PC-3 (cell line): ENCODE data around the gene EDNRB. TPM values are rescaled to one million over a fixed set of nuclear protein-coding genes. Genes with fewer than 3 reads are reported as not detected.

Experiments used
- ATAC-seq: fragments of 200-7000 bp; cut with Tn5 transposase; 2 replicates; pipeline ENCODE4 v1.9.1; 2020; ENCODE audit warnings: mild to moderate bottlenecking, moderate library complexity
- BruUV-seq: library from RNA; stranded (reverse); fragments of 400-500 nt; replicated peaks from 2 replicates; lab custom pipeline; 2021; lab: Mats Ljungman, UMichigan
- CTCF ChIA-PET: fragments of 300-600 bp; sonication (Branson Sonifier 250); formaldehyde crosslinking; loops from one replicate; lab custom pipeline; 2022; ENCODE audit warnings: antibody characterized with exemption; lab: Charles Lee
- POLR2A ChIA-PET: fragments of 300-600 bp; sonication (Branson Sonifier 250); formaldehyde crosslinking; loops from one replicate; lab custom pipeline; 2022; ENCODE audit warnings: antibody characterized with exemption; ENCODE audit not compliant: unreplicated experiment; lab: Charles Lee
- DNase-seq: peaks from one replicate; pipeline ENCODE4 v3.0.0-alpha.2; 2015
- H2AFZ ChIP-seq: fragments of 300-600 bp; sonication (generic); 2 replicates; pipeline ENCODE4 v1.6.0; 2016; ENCODE audit warnings: antibody characterized with exemption, low read length
- H3F3A ChIP-seq: fragments of 300-600 bp; sonication (generic); one replicate; pipeline ENCODE4 v1.6.0; 2017; ENCODE audit warnings: antibody characterized with exemption, low read length, control low read depth, mild to moderate bottlenecking; ENCODE audit not compliant: unreplicated experiment
- H3K27ac ChIP-seq: fragments of 300-600 bp; sonication (generic); 2 replicates; pipeline ENCODE4 v1.5.1; 2016; ENCODE audit warnings: mild to moderate bottlenecking, low read length
- H3K27me3 ChIP-seq: fragments of 300-600 bp; sonication (generic); 2 replicates; pipeline ENCODE4 v1.6.1; 2016; ENCODE audit warnings: low read length, mixed read lengths
- H3K36me3 ChIP-seq: fragments of 300-600 bp; sonication (generic); 2 replicates; pipeline ENCODE4 v1.6.1; 2016; ENCODE audit warnings: low read depth, mixed run types, low read length, mixed read lengths
- H3K4me1 ChIP-seq: fragments of 300-600 bp; sonication (generic); 2 replicates; pipeline ENCODE4 v1.5.1; 2016; ENCODE audit warnings: low read length; ENCODE audit not compliant: insufficient read depth
- H3K4me2 ChIP-seq: fragments of 300-600 bp; sonication (generic); 2 replicates; pipeline ENCODE4 v1.6.0; 2016; ENCODE audit warnings: low read length
- H3K4me3 ChIP-seq: fragments of 300-600 bp; sonication (generic); 2 replicates; pipeline ENCODE4 v1.5.1; 2016; ENCODE audit warnings: mild to moderate bottlenecking, low read length, mixed read lengths
- H3K79me2 ChIP-seq: fragments of 300-600 bp; sonication (generic); 2 replicates; pipeline ENCODE4 v1.6.1; 2017; ENCODE audit warnings: low read length, mixed read lengths
- H3K9ac ChIP-seq: fragments of 300-600 bp; sonication (generic); 2 replicates; pipeline ENCODE4 v1.6.0; 2016; ENCODE audit warnings: mild to moderate bottlenecking, low read length
- H3K9me2 ChIP-seq: fragments of 300-600 bp; sonication (generic); replicated peaks from 2 replicates; pipeline ENCODE4 v1.6.1; 2016; ENCODE audit warnings: mixed run types, low read length, mixed read lengths
- H3K9me3 ChIP-seq: fragments of 300-600 bp; sonication (generic); 2 replicates; pipeline ENCODE4 v1.6.1; 2016; ENCODE audit warnings: low read length, mixed read lengths
- H4K20me1 ChIP-seq: fragments of 300-600 bp; sonication (generic); 2 replicates; pipeline ENCODE4 v1.6.1; 2016; ENCODE audit warnings: low read length, mixed read lengths
- CTCF ChIP-seq: fragments of 300-600 bp; sonication (generic); conservative IDR thresholded peaks from 2 replicates; pipeline ENCODE4 v1.5.1; 2017; ENCODE audit warnings: antibody characterized with exemption, low read depth, mild to moderate bottlenecking, low read length
- EZH2 ChIP-seq: fragments of 300-600 bp; sonication (generic); IDR thresholded peaks from one replicate; pipeline ENCODE4 v1.6.1; 2017; ENCODE audit warnings: antibody characterized with exemption, mild to moderate bottlenecking, low read length; ENCODE audit not compliant: unreplicated experiment
- EZH2phosphoT487 ChIP-seq: fragments of 300-600 bp; sonication (generic); IDR thresholded peaks from 2 replicates; pipeline ENCODE4 v1.6.1; 2018; ENCODE audit warnings: mild to moderate bottlenecking, antibody characterized with exemption, low read length, borderline replicate concordance
- intact Hi-C: fragments of 100-400 bp; cut with micrococcal nuclease; formaldehyde crosslinking; loops from 2 replicates; pipeline ENCODE4 v1.9.0; 2023
- total RNA-seq: library from RNA; depleted of rRNA; stranded (reverse); fragments of >200 nt; gene quantifications from 2 replicates; pipeline ENCODE4 v1.2.3, GENCODE V29; 2014

Gene EDNRB
- total RNA-seq, 1 experiment from 2014 or later: not detected

- no peak overlapping the region for H3K4me2 ChIP-seq
- no peak for TF ChIP-seq EZH2phosphoT487
- no peak for TF ChIP-seq CTCF
- no peak for TF ChIP-seq EZH2
- no peak for DNase-seq
- no peak overlapping the region for H3K9ac ChIP-seq
- no peaks in the 10 kb centered on the region for H3F3A ChIP-seq
- no peaks in the 10 kb centered on the region for H3K79me2 ChIP-seq
- no peak overlapping the region for H2AFZ ChIP-seq
- no peak overlapping the region for H3K4me3 ChIP-seq
- no peaks in the 10 kb centered on the region for H3K9me3 ChIP-seq
- ChIA-PET POLR2A (no interaction called here), CTCF (no interaction called here)
- intact Hi-C loops: loop anchor here (1.0 to 10.0 kb wide), 2 partner anchors 28 to 150 kb away; no protein-coding TSS in a partner anchor
- H3K27me3 ChIP-seq: no peaks in the 10 kb centered on the region
- no peaks in the 10 kb centered on the region for H3K9me2 ChIP-seq
- peaks cover 14% of the 10 kb centered on the region; the same call in 1 of the 2 replicates for H3K4me1 ChIP-seq
- no peak for ATAC-seq
- no peaks in the 10 kb centered on the region for H4K20me1 ChIP-seq
- peak overlapping the region; percentile 13; the same call in 1 of the 2 replicates for H3K27ac ChIP-seq
- BruUV-seq: no TSS peak
- H3K36me3 ChIP-seq: no peaks in the 10 kb centered on the region
These were observed 23.9 kb downstream of the EDNRB start for GRCh38 chr13:77894743-77895142.

- Histone ChIP-seq H3K4me1 (peaks cover 13% of the 10 kb centered on the region; the same call in 1 of the 2 replicates), H3K36me3 (no peaks in the 10 kb centered on the region), H4K20me1 (no peaks in the 10 kb centered on the region), H3K9ac (no peak overlapping the region), H3F3A (no peaks in the 10 kb centered on the region), H3K9me2 (no peaks in the 10 kb centered on the region), H3K27ac (no peak overlapping the region), H3K9me3 (no peaks in the 10 kb centered on the region), H3K4me2 (no peak overlapping the region), H3K27me3 (no peaks in the 10 kb centered on the region), H2AFZ (no peak overlapping the region), H3K79me2 (no peaks in the 10 kb centered on the region), H3K4me3 (no peak overlapping the region)
- TF ChIP-seq CTCF (no peak), EZH2 (no peak), EZH2phosphoT487 (no peak)
- POLR2A ChIA-PET: no interaction called here
- BruUV-seq: no TSS peak
- intact Hi-C loops: loop anchor here (10.0 kb wide), 1 partner anchor 152 kb away; no protein-coding TSS in a partner anchor
- ATAC-seq (no peak), DNase-seq (no peak)
- CTCF ChIA-PET: no interaction called here
These were observed 25.6 kb downstream of the EDNRB start for GRCh38 chr13:77893066-77893465.

GRCh38 chr13:77892491-77892890 is 26.1 kb downstream of the EDNRB start:
- H3K4me3 ChIP-seq: no peak overlapping the region
- no peak overlapping the region for H3K9ac ChIP-seq
- TF ChIP-seq EZH2 (no peak), CTCF (no peak), EZH2phosphoT487 (no peak)
- H3K4me2 ChIP-seq: no peak overlapping the region
- no peaks in the 10 kb centered on the region for H3K9me2 ChIP-seq
- no peak for ATAC-seq
- H3K27ac ChIP-seq: no peak overlapping the region
- H3K79me2 ChIP-seq: no peaks in the 10 kb centered on the region
- ChIA-PET CTCF (no interaction called here), POLR2A (no interaction called here)
- H3K36me3 ChIP-seq: no peaks in the 10 kb centered on the region
- no peak for DNase-seq
- intact Hi-C loops: loop anchor here (10.0 kb wide), 1 partner anchor 152 kb away; no protein-coding TSS in a partner anchor
- H3K9me3 ChIP-seq: no peaks in the 10 kb centered on the region
- H2AFZ ChIP-seq: no peak overlapping the region
- H4K20me1 ChIP-seq: no peaks in the 10 kb centered on the region
- H3K4me1 ChIP-seq: peaks cover 9% of the 10 kb centered on the region; the same call in 1 of the 2 replicates
- BruUV-seq: no TSS peak
- no peaks in the 10 kb centered on the region for H3F3A ChIP-seq
- no peaks in the 10 kb centered on the region for H3K27me3 ChIP-seq
